A673 (cell line): Measurements from ENCODE around the gene LRBA. TPM values are rescaled to one million over a fixed set of nuclear protein-coding genes. Genes with fewer than 3 reads are reported as not detected.

Experiments
- BruUV-seq: library from RNA; stranded (reverse); fragments of 400-500 nt; replicated peaks from 2 replicates; lab custom pipeline; 2021; lab: Mats Ljungman, UMichigan
- CTCF ChIA-PET: fragments of 300-600 bp; sonication (Branson Sonifier 250); formaldehyde crosslinking; loops from one replicate; lab custom pipeline; 2022; ENCODE audit warnings: antibody characterized with exemption; lab: Charles Lee
- POLR2A ChIA-PET: fragments of 300-600 bp; sonication (Branson Sonifier 250); formaldehyde crosslinking; loops from one replicate; lab custom pipeline; 2022; ENCODE audit warnings: antibody characterized with exemption; ENCODE audit not compliant: low non-redundant PET; lab: Charles Lee
- DNase-seq: peaks from one replicate; pipeline ENCODE4 v3.0.0-alpha.2; 2015; ENCODE audit warnings: low spot score
- H3K27ac ChIP-seq: fragments of 200-600 bp; sonication (generic); 2 replicates; pipeline ENCODE4 v1.5.1; 2016; ENCODE audit warnings: mixed run types, low read depth, mild to moderate bottlenecking, mixed read lengths, antibody characterized with exemption, low read length; ENCODE audit not compliant: poor library complexity, severe bottlenecking
- H3K27me3 ChIP-seq: fragments of 200-600 bp; sonication (generic); replicated peaks from 2 replicates; pipeline ENCODE4 v1.6.1; 2017; ENCODE audit warnings: mixed run types, low read depth, mild to moderate bottlenecking, mixed read lengths, antibody characterized with exemption, low read length; ENCODE audit not compliant: insufficient read depth, poor library complexity
- H3K36me3 ChIP-seq: fragments of 200-600 bp; sonication (generic); 2 replicates; pipeline ENCODE4 v1.6.1; 2016; ENCODE audit warnings: mixed run types, mild to moderate bottlenecking, mixed read lengths, antibody characterized with exemption, low read length; ENCODE audit not compliant: insufficient read depth, poor library complexity, severe bottlenecking
- H3K4me1 ChIP-seq: fragments of 200-600 bp; sonication (generic); 2 replicates; pipeline ENCODE4 v1.6.1; 2017; ENCODE audit warnings: mixed run types, mild to moderate bottlenecking, mixed read lengths, antibody characterized with exemption, low read length; ENCODE audit not compliant: insufficient read depth, poor library complexity, severe bottlenecking
- H3K4me3 ChIP-seq: fragments of 200-600 bp; sonication (generic); 2 replicates; pipeline ENCODE4 v1.5.1; 2016; ENCODE audit warnings: low read depth, mixed run types, mild to moderate bottlenecking, mixed read lengths, low read length; ENCODE audit not compliant: poor library complexity, severe bottlenecking
- H3K9me3 ChIP-seq: fragments of 200-600 bp; sonication (generic); 2 replicates; pipeline ENCODE4 v1.6.1; 2016; ENCODE audit warnings: mixed run types, low read depth, mild to moderate bottlenecking, mixed read lengths, antibody characterized with exemption, low read length; ENCODE audit not compliant: poor library complexity, severe bottlenecking
- EZH2 ChIP-seq: fragments of 200-600 bp; sonication (generic); IDR thresholded peaks from 2 replicates; pipeline ENCODE4 v1.6.1; 2017; ENCODE audit warnings: borderline replicate concordance, low read depth, mild to moderate bottlenecking, mixed read lengths, antibody characterized with exemption, low read length; ENCODE audit not compliant: poor library complexity, severe bottlenecking
- intact Hi-C: fragments of 100-400 bp; cut with micrococcal nuclease; formaldehyde crosslinking; loops from one replicate; pipeline ENCODE4 v1.10.0; 2022; ENCODE audit not compliant: unreplicated experiment
- total RNA-seq: library from RNA; stranded (reverse); gene quantifications from 2 replicates; pipeline ENCODE4 v1.2.3, GENCODE V29; 2021
- TF ChIP-seq, protein P1 (sequence below): fragments of 300-800, 200-600 bp; sonication (generic); conservative IDR thresholded peaks from 2 replicates; pipeline ENCODE4 v1.5.1; 2017; ENCODE audit warnings: low read depth, mild to moderate bottlenecking, antibody characterized with exemption, low read length, moderate library complexity, mixed read lengths

Gene LRBA
- total RNA-seq, 1 experiment from 2014 or later, result 35.7 TPM

DNA sequence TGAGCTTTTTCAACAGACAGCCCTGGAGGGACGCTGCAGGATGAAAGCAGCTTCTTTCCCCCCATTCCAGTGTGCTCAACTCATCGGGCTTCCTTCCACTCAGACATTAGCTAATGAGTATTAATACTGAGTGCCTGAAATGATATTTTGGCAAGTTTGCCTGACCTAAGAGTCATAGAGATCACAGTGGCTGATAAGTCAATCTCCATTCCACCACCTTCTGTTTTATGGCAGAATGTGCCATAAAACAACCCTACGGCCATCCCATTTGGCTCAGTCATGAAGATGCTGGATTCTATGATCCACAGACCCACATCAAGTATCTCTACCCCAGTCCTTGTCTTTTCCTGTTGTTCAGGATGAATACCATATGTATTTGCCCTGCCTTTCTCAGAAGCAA, 481.4 kb downstream of the LRBA start:
- ChIA-PET CTCF (no interaction called here), POLR2A (no interaction called here)
- H3K36me3 ChIP-seq, result no peaks in the 10 kb centered on the region
- TF ChIP-seq, protein P1, sequence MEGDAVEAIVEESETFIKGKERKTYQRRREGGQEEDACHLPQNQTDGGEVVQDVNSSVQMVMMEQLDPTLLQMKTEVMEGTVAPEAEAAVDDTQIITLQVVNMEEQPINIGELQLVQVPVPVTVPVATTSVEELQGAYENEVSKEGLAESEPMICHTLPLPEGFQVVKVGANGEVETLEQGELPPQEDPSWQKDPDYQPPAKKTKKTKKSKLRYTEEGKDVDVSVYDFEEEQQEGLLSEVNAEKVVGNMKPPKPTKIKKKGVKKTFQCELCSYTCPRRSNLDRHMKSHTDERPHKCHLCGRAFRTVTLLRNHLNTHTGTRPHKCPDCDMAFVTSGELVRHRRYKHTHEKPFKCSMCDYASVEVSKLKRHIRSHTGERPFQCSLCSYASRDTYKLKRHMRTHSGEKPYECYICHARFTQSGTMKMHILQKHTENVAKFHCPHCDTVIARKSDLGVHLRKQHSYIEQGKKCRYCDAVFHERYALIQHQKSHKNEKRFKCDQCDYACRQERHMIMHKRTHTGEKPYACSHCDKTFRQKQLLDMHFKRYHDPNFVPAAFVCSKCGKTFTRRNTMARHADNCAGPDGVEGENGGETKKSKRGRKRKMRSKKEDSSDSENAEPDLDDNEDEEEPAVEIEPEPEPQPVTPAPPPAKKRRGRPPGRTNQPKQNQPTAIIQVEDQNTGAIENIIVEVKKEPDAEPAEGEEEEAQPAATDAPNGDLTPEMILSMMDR, result no peak
- TF ChIP-seq EZH2, result no peak
- DNase-seq, result no peak
- H3K4me3 ChIP-seq, result no peak overlapping the region
- no peaks in the 10 kb centered on the region for H3K9me3 ChIP-seq
- H3K27ac ChIP-seq, result no peak overlapping the region
- no peaks in the 10 kb centered on the region for H3K27me3 ChIP-seq
- no TSS peak for BruUV-seq
- H3K4me1 ChIP-seq, result no peaks in the 10 kb centered on the region
- intact Hi-C loops, result no loop called here

DNA sequence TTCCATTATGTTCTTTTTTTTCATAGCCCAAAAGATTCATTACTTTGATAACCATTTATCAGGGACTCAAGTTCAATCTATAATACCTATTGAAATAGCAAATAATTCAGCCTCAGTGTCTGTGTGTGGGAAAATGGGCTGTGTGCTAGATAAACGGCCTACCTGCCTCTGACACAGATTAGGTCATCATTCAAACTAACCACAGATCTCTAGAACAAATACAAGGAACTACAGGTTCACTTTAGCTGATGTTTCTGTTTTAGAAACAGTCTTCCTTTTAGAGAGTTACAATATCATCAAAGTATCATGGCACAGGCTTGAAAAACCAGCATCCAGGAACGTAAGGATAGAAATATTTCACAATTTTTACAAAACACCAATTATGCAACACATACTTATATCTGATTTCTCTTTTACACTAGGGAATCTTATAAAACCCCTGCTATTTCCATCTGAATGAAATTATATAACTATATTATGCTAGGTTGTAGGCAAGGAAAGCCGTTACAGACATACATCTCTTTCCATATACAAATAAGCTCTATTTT, 489.7 kb downstream of the LRBA start:
- ChIA-PET POLR2A (no interaction called here), CTCF (no interaction called here)
- Histone ChIP-seq H3K36me3 (no peaks in the 10 kb centered on the region), H3K27ac (no peak overlapping the region), H3K4me3 (no peak overlapping the region), H3K9me3 (peaks cover 11% of the 10 kb centered on the region), H3K27me3 (no peaks in the 10 kb centered on the region), H3K4me1 (no peaks in the 10 kb centered on the region)
- BruUV-seq, result no TSS peak
- no peak for DNase-seq
- intact Hi-C loops, result no loop called here
- TF ChIP-seq, protein P1, result no peak
- TF ChIP-seq EZH2, result no peak

DNA sequence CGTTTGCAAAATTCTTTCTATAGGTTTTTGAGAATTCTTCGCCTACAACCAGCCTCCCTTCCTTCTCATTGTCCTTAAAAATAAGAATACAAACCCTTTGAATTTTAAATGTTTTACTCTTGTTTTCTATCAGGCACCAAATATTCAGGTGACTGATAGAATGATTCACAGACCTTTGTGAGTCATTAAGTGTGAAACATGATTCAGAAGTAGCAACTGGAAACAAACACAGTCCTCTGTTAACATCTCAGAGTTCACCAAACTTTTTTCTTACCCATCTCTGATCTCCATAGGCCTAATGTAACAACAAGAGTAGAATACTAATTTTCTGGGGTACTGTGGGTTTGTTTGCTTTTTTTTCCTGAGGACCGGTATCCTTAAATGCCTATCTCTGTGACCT, 496.5 kb downstream of the LRBA start:
- no peak for DNase-seq
- H3K27me3 ChIP-seq, result no peaks in the 10 kb centered on the region
- ChIA-PET CTCF (no interaction called here), POLR2A (no interaction called here)
- H3K4me1 ChIP-seq, result no peaks in the 10 kb centered on the region
- H3K4me3 ChIP-seq, result no peak overlapping the region
- no peak for TF ChIP-seq EZH2
- TF ChIP-seq, protein P1, result no peak
- no peaks in the 10 kb centered on the region for H3K9me3 ChIP-seq
- intact Hi-C loops, result no loop called here
- H3K27ac ChIP-seq, result no peak overlapping the region
- BruUV-seq, result no TSS peak
- H3K36me3 ChIP-seq, result no peaks in the 10 kb centered on the region
